Superior temporal gyrus (tissue), 1 donor: ENCODE data around the gene FYN.

ENCODE experiments used
- DNase-seq: peaks from one replicate; pipeline ENCODE4 v3.0.0-alpha.2; 2016; ENCODE audit errors: extremely low spot score

The FYN gene

GRCh38 chr6:111831408-111831807 lies 41.8 kb downstream of the FYN start:
- DNase-seq = no peak

GRCh38 chr6:111829998-111830397 lies 43.3 kb downstream of the FYN start:
- no peak for DNase-seq

GRCh38 chr6:111829581-111829980 lies 43.7 kb downstream of the FYN start:
- no peak for DNase-seq

- no peak for DNase-seq
Measured at GRCh38 chr6:111828809-111829208, 44.4 kb downstream of the FYN start.

- DNase-seq = no peak
Measured at GRCh38 chr6:111825439-111826086, 47.7 kb downstream of the FYN start.

GRCh38 chr6:111824608-111825337 lies 48.5 kb downstream of the FYN start:
- no peak for DNase-seq

GRCh38 chr6:111823831-111824607 lies 49.2 kb downstream of the FYN start:
- no peak for DNase-seq

- no peak for DNase-seq
Measured at GRCh38 chr6:111823012-111823411, 50.2 kb downstream of the FYN start.

- no peak for DNase-seq
Measured at GRCh38 chr6:111819458-111819857, 53.8 kb downstream of the FYN start.

GRCh38 chr6:111818539-111819226 lies 54.6 kb downstream of the FYN start:
- DNase-seq = peak; percentile 49

- peak; percentile 89 for DNase-seq
Measured at GRCh38 chr6:111817451-111818120, 55.7 kb downstream of the FYN start.

GRCh38 chr6:111813677-111814310 lies 59.5 kb downstream of the FYN start:
- DNase-seq = no peak

GRCh38 chr6:111813237-111813636 lies 60.0 kb downstream of the FYN start:
- no peak for DNase-seq

GRCh38 chr6:111812060-111813038 lies 60.9 kb downstream of the FYN start:
- no peak for DNase-seq

- no peak for DNase-seq
Measured at GRCh38 chr6:111810294-111811131, 62.7 kb downstream of the FYN start.

- no peak for DNase-seq
Measured at GRCh38 chr6:111809766-111810165, 63.5 kb downstream of the FYN start.

GRCh38 chr6:111809264-111809663 lies 64.0 kb downstream of the FYN start:
- DNase-seq = no peak

GRCh38 chr6:111808493-111808892 lies 64.8 kb downstream of the FYN start:
- no peak for DNase-seq
